GM18870 (cell line): ENCODE measurements around the gene DOCK9.
"Not testable (repeated sequence)": the region's sequence is repeated elsewhere in the genome, so short reads cannot be mapped to it uniquely, and the experiment has no call there.

Experiments used
- ATAC-seq: cut with Tn5 transposase; IDR thresholded peaks from one replicate; pipeline ENCODE4 v1.9.1; 2021; ENCODE audit warnings: moderate library complexity; ENCODE audit not compliant: unreplicated experiment

The DOCK9 gene

GRCh38 chr13:98828614-98829013 is 149.2 kb downstream of the DOCK9 start:
- ATAC-seq: no peak

- ATAC-seq: no peak
These were observed 150.4 kb downstream of the DOCK9 start for GRCh38 chr13:98827449-98827848.

DNA sequence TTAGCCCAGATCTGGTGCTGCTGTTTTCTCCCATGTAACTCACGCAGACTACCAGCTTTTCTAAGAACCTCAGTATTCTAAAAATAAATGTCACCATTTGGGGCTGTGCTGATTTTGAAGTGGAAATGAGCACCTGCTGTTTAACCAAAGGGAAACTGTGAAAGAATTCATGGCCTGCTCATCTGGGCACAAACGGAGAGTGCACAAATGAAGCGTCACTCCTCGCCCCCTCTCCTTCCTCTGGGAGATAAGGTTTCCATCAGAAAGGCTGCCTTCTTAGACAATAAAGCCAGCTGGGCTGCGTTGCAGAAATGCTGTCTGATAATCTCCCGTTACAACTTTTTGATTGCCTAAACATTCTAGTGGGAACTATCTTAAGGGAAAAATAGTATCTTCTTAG is 151.7 kb downstream of the DOCK9 start:
- ATAC-seq: no peak

DNA sequence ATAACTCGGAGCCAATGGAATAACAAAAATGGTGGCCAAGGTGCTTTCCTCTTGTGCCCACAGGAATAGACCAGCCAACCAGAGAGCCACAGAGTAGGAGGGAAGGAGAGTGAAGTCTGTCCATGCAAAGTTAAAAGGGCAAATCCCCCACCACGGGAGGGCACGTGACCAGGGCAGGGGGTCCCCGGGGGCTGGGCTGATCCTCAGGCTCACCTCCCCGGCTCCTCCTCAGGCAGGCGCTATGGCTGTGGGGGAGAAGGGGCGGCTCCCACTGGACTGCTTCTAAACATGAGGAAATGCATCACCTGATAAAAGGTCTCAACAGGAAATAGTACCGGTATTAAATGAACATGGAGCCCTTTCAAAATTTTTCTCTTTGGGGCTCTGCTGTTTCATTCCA is 152.2 kb downstream of the DOCK9 start:
- ATAC-seq: no peak

DNA sequence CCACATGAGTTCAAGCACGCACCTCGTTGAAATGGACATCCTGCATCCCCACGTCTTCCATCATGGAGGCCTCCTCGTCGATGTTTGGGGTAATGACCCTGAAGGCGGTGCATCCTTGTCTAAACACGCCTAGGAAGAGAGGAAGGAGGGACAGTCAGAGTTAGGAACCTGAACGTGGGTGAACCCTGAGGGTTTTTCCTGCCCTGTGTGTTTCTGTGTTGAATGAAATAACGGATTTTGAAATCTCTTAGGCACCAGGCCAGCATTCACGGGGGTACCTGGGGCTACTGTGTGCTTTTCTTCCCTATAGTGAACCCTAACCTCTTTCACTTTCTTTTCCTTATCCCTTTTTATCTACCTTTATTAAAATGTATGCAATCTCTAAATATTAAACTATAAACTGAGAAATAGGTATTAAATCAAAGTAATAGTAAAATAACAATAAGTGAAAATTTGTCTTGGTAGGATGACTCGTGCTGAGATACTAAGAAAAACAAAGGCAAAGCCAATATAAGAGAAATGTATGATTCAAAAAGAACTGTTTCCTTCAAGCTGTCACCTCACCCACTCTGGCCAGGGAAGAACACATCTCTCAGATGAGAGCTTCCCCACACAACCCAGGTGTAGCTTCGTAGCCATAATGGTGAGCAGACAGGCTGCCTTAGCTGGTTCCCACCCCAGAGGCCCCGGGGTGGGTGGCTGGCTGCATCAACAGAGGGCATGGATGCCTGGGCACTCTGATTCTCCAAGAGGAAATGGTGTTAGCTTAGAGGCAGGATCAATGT is 153.3 kb downstream of the DOCK9 start:
- no peak for ATAC-seq

- ATAC-seq: no peak
These were observed 154.4 kb downstream of the DOCK9 start for GRCh38 chr13:98823442-98823841.

DNA sequence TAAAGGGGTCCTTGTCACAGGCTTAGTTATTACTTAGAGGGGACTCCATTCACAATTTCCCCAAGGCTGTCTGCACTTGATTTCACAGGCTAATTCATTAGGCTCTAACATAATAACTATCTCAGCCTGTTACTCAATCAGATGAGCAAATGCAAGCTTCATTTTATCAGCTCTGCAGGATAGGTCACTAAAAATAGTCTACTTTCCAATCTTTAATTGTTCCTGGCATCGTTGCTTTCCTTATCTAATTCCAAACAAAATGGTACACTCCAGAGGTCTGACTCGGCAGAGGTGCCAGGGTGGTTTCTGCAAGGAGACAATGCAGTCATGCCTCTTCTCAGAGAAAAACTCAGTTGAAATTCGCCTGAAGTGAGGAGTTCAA is 155.6 kb downstream of the DOCK9 start:
- no peak for ATAC-seq

GRCh38 chr13:98821372-98822224 is 156.3 kb downstream of the DOCK9 start:
- ATAC-seq: no peak

DNA sequence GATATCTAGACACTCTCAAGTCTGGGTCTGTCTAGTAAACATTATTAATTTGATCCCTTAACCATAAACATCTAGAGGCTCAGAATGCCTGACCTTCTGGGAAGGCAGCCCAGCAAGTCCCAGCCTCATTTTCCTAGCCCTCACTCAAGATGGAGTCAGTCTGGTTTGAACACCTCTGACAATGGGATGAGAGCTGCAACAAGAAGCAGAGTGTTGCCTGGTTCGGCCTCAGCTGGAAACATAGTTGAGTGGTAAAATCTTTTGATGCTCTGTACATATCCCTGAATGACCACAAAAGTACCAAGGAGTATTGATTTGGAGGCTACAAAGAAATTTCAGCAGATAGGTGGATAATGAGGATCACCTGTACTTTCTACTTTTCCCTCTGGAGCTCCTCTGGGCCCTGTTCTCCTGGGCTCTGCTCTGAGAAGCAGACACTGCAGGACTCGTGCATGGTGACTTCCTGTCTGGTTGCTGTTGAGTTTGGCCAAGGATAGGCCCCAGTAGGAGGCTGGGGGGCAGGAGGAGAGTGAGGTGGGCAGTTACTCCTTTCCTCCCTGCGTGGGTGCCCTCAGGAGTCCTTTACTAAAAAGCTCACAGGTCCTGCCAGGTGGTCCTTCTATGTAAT is 157.0 kb downstream of the DOCK9 start:
- ATAC-seq: no peak

GRCh38 chr13:98820300-98820699 is 157.6 kb downstream of the DOCK9 start:
- ATAC-seq: no peak

DNA sequence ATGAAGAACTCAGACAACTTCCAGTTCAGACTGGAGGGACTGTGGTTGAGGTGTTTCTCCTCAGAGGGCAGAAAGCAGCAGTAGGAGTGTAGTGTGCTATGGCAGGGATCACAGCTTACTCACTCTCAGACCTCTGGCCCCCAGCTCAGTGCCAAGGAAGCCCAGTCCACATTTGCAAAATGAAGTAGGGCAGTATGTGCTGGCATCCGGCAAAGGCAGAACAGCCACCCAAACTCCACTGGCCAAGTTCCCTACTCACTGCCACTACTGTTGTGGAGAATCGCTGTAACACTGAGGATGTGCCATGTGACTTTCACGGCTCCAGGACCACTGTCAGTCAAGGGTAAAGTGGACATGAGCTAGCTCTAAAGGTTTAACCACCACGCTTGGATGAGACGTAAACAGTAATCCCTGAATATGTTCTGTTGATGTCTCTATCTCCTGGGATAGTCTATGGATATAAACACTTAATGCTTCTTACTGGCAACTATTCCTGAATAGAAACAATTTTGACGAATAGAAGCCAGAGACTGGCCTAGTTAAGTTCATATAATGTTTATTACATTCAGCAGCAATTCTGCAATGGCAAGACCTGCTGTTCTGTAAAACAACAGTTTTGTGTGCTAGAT is 158.4 kb downstream of the DOCK9 start:
- no peak for ATAC-seq

GRCh38 chr13:98816406-98816805 is 161.5 kb downstream of the DOCK9 start:
- ATAC-seq: no peak

- ATAC-seq: no peak
These were observed 163.9 kb downstream of the DOCK9 start for GRCh38 chr13:98813993-98814392.

DNA sequence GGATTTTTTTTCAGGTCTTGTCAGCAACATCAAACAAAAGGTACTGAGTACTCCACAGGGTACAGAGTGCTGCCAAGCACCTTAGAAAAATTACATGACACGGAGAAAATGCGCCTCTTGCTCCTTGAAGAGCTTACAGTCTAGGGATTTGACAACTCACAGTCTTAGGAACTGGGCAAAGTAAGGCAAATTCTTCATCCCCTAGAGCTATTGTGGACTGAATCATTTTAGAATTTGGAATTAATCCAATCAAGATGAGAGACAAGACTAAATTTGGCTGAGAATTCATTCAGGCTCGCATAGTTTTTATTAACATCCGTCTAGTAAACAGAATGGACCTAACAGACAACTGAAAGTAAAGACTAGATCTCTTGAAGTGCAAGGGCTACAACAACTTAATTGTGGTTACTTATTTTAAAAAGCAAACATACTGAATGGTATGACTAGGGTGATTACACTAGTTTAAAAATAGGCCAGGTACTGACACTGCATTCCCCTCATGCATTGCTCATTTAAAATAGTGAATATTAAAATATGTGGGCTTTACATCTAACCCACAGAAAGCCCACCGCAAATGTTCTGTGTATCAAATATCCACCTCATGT is 165.6 kb downstream of the DOCK9 start:
- ATAC-seq: not testable (repeated sequence)

DNA sequence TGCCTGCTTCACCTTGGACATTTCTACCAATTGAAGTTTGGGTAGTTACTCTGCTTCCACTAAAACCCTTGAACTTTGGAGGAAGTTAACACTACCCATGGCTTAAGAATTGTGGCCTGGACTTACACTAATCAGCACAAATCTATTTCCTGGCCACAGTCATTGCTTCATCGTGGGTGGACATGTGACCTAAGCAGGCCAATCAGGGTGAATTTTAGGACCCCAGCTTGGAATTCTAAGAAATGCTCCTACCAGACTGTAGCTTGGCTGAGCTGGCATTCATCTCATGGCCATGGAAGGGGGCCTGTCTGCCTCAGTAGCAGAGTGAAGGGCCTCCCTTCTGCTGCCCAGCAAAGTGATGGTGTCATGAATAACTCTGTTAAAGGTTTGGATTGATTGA is 167.1 kb downstream of the DOCK9 start:
- no peak for ATAC-seq

DNA sequence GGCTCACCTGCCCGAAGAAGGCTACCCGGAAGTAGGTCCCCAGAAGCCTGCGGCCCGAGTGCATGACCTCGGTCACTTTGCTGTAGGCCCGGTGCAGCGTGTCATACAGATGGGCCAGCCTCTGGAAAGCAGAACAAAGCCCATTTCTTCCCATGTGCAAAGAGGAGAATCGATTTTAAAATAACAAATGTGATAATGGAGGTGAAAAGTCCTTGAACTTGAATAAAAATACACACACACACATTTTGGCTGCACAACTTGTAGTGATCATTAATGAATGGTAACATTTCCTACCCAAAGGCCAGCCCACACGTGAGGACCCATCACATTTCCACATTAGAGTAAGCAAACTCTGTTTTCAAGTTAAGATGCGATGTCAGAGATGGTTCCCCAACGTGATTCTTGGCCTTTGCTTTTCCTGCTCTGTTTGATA is 168.5 kb downstream of the DOCK9 start:
- ATAC-seq: no peak

- no peak for ATAC-seq
These were observed 170.1 kb downstream of the DOCK9 start for GRCh38 chr13:98807774-98808173.

- ATAC-seq: no peak
These were observed 173.5 kb downstream of the DOCK9 start for GRCh38 chr13:98804336-98804855.

GRCh38 chr13:98803921-98804320 is 173.9 kb downstream of the DOCK9 start:
- ATAC-seq: no peak

- no peak for ATAC-seq
These were observed 174.7 kb downstream of the DOCK9 start for GRCh38 chr13:98803111-98803561.

DNA sequence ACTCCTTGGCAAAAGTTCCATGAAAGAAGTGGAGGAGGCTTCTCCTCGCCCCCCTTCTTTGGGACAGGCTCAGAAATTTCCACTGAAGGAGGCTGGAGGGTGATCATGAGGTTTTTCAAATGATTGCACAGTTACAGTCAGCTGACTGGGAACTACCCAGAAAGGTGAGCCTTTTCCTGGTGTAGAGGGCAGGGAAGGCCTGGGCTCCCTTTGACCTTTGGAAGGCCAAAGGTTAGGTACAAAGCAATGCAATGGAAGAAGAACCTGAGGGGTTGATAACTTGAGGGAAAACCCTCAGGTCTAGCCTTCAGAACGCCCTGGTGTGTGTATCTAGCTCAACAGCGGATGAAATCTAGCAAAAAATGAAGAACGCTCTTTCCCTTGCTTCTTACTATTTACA is 175.3 kb downstream of the DOCK9 start:
- ATAC-seq: no peak
